Measurements from ENCODE around the gene PPEF2. TPM values are rescaled to one million over a fixed set of nuclear protein-coding genes. Genes with fewer than 3 reads are reported as not detected.
A peak's percentile ranks its signal among the peaks of the same experiment; 100 is the strongest.

PPEF2 gene
- total and polyA plus RNA-seq, 10 donors: 0.06 to 3.4 (median 0.16) TPM; not detected in 2

DNA sequence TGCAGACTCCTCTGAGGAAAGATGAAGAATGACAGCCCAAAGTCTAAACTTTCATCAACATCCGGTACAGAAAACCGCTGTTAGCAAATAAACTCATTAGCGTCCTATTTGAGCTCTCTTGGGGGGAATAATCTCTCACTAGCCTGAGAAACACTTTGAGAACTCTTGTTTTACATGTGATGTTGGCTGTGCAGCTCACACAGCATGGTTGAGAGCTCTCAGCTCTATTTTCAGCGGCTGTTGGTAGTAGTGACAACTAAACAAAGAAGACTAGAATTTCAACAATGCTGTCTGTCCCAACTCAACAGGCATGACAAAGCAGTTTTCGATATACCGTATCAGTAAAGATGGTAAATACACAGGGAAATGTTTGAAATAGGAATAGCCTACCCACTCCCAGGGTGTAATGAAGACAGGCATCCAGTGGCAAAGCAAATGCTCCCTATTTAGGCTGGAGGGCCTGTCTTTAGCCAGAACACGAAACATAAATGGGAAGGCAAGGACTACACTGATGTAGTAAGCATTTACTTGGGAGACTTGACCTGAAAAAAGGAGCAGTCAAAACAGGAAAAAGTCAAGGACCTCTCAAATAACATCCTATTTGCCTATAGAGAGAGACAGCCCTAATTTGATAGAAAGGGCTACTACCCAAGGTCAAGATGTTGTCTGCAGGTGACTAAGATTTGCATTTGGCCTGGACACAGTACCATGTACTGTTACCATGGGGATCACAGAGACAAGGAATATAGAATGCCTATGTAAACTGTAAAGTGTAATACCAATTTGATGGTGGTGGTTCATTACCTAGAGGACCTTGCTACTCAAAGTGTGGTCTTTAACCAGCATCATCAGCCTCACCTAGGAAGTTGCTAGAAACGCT, 60.4 kb downstream of the PPEF2 start:
- no peaks in the 10 kb centered on the region for H3K36me3 ChIP-seq
- no peak for DNase-seq
- no peaks in the 10 kb centered on the region for H3K27me3 ChIP-seq (replicated peaks in 1 of 7)
- TF ChIP-seq, protein P1, sequence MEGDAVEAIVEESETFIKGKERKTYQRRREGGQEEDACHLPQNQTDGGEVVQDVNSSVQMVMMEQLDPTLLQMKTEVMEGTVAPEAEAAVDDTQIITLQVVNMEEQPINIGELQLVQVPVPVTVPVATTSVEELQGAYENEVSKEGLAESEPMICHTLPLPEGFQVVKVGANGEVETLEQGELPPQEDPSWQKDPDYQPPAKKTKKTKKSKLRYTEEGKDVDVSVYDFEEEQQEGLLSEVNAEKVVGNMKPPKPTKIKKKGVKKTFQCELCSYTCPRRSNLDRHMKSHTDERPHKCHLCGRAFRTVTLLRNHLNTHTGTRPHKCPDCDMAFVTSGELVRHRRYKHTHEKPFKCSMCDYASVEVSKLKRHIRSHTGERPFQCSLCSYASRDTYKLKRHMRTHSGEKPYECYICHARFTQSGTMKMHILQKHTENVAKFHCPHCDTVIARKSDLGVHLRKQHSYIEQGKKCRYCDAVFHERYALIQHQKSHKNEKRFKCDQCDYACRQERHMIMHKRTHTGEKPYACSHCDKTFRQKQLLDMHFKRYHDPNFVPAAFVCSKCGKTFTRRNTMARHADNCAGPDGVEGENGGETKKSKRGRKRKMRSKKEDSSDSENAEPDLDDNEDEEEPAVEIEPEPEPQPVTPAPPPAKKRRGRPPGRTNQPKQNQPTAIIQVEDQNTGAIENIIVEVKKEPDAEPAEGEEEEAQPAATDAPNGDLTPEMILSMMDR (IDR thresholded peaks at IDR 0.05 in 8 of 11, conservative IDR thresholded peaks at IDR 0.05 in 3 of 11): no peak
- TF ChIP-seq POLR2A (IDR thresholded peaks at IDR 0.05) (no peak), POLR2AphosphoS5 (IDR thresholded peaks at IDR 0.05) (no peak)
- no peaks in the 10 kb centered on the region for H3K4me1 ChIP-seq
- 73 to 86% (median 84%) methylated on average over 8 of the region's 8 CpGs for WGBS, 5 donors
- peak overlapping the region in 3 of 8 donors; percentile 12 to 59 (median 55) for H3K27ac ChIP-seq
- intact Hi-C loops (cut with DNase I; ENCODE audit: low total_unique reads): no loop called here
- no peaks in the 10 kb centered on the region for H3K9me3 ChIP-seq
- H3K4me3 ChIP-seq: no peak overlapping the region

DNA sequence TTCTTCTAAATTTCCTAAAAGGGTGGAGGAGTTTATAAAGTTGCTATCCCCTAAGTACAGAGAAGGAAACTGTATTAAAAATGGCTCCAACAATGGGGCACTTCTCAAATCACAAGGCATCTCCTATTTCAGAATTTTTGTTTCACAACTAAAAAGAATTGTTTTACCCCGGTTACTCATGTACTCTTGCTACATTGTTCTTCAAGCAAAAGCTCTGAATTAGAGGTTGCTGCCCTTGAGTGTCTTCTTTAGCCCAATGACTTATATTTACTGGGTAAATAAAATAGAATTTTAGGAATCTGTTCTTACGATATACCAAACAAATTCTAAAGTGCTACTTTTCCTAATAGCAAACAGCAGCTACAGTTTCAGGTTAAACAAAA, 67.5 kb downstream of the PPEF2 start:
- WGBS, 5 donors: 89 to 96% (median 94%) methylated on average over 2 of the region's 2 CpGs
- H3K27ac ChIP-seq: no peak overlapping the region
- intact Hi-C loops (cut with DNase I; ENCODE audit: low total_unique reads): no loop called here
- no peaks in the 10 kb centered on the region for H3K27me3 ChIP-seq (replicated peaks in 1 of 7)
- no peaks in the 10 kb centered on the region for H3K36me3 ChIP-seq
- no peak for DNase-seq
- TF ChIP-seq, protein P1 (IDR thresholded peaks at IDR 0.05 in 8 of 11, conservative IDR thresholded peaks at IDR 0.05 in 3 of 11): no peak
- TF ChIP-seq POLR2A (IDR thresholded peaks at IDR 0.05) (no peak), POLR2AphosphoS5 (IDR thresholded peaks at IDR 0.05) (no peak)
- no peaks in the 10 kb centered on the region for H3K4me1 ChIP-seq
- peaks cover 0 to 10% (median 4%) of the 10 kb centered on the region in 8 donors for H3K9me3 ChIP-seq
- no peak overlapping the region for H3K4me3 ChIP-seq

DNA sequence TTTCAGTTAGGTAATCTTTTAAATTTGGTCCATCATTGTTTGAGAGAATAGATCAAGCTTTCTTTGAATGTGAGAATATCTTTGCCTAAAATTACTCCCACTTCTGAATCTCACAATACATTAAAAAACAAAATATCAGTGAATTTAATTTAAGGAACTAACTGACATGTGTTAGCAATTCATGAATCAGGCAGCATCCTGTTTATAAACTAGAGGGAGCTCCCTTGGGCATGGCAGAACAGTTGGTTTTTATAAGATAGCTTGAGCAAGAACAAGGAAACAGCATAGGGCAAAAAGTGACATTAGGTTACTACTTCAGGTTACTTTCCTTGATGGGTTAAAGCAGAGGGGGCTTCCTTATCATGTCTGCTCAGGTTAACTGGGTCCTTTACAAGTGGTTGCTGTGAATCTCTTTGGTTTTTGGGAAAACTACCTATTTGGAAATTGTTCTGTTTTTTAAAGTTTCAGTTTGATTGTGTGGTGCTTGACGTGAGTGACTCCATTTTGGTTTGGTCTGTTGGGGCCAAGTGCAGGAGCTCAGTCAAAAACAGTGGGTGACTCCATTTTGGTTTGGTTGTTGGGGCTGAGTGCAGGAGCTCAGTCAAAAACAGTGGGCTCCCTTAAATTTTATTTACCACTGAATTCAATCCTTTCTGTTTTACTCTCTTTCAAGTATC, 68.0 kb downstream of the PPEF2 start:
- no peak overlapping the region for H3K27ac ChIP-seq
- H3K36me3 ChIP-seq: no peaks in the 10 kb centered on the region
- 67 to 83% (median 71%) methylated on average over 1 of the region's 1 CpG for WGBS, 5 donors
- H3K4me3 ChIP-seq: no peak overlapping the region
- DNase-seq: no peak
- peaks cover 0 to 10% (median 4%) of the 10 kb centered on the region in 8 donors for H3K9me3 ChIP-seq
- no peaks in the 10 kb centered on the region for H3K4me1 ChIP-seq
- no peak for TF ChIP-seq POLR2A (IDR thresholded peaks at IDR 0.05)
- TF ChIP-seq POLR2AphosphoS5 (IDR thresholded peaks at IDR 0.05): no peak
- TF ChIP-seq, protein P1 (IDR thresholded peaks at IDR 0.05 in 8 of 11, conservative IDR thresholded peaks at IDR 0.05 in 3 of 11): no peak
- intact Hi-C loops (cut with DNase I; ENCODE audit: low total_unique reads): no loop called here
- no peaks in the 10 kb centered on the region for H3K27me3 ChIP-seq (replicated peaks in 1 of 7)

DNA sequence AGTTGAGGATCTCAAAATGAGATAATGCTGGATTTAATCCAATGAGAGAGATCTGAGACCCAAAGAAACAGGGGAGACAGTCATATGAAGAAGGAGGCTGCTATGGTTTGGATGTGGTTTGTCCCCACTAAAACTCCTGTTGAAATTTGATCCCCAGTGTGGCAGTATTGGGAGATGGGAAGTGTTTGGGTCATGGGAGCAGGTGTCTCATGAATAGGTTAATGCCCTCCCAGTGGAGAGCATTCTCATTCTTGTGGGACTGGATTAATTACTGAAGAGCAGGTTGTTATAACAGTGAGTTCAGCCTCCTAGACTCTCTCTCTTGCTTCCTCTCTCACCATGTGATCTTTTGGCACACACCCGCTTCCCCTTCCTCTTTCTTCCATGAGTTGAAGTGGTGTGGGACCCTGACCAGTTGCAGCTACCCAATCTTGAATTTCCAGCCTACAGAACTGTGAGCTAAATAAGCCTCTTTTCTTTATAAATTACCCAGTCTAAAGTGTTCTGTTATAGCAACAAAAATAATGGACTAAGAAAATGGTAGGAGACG, 70.3 kb downstream of the PPEF2 start:
- H3K9me3 ChIP-seq: peaks cover 0 to 10% (median 4%) of the 10 kb centered on the region in 8 donors
- 63 to 78% (median 69%) methylated on average over 2 of the region's 2 CpGs for WGBS, 5 donors

More for the DNA sequence above, 70.3 kb downstream of the PPEF2 start:
- Histone ChIP-seq H3K27ac (peak overlapping the region in 1 of 8 donors; percentile 5), H3K4me1 (no peaks in the 10 kb centered on the region), H3K4me3 (no peak overlapping the region), H3K27me3 (replicated peaks in 1 of 7) (no peaks in the 10 kb centered on the region), H3K36me3 (no peaks in the 10 kb centered on the region)
- intact Hi-C loops (cut with DNase I; ENCODE audit: low total_unique reads): no loop called here
- TF ChIP-seq, protein P1 (IDR thresholded peaks at IDR 0.05 in 8 of 11, conservative IDR thresholded peaks at IDR 0.05 in 3 of 11): no peak
- TF ChIP-seq POLR2A (IDR thresholded peaks at IDR 0.05) (no peak), POLR2AphosphoS5 (IDR thresholded peaks at IDR 0.05) (no peak)
- DNase-seq: no peak
